Measurements from ENCODE around the gene CCDC9B.
A peak's percentile ranks its signal among the peaks of the same experiment; 100 is the strongest.

Gene CCDC9B

DNA sequence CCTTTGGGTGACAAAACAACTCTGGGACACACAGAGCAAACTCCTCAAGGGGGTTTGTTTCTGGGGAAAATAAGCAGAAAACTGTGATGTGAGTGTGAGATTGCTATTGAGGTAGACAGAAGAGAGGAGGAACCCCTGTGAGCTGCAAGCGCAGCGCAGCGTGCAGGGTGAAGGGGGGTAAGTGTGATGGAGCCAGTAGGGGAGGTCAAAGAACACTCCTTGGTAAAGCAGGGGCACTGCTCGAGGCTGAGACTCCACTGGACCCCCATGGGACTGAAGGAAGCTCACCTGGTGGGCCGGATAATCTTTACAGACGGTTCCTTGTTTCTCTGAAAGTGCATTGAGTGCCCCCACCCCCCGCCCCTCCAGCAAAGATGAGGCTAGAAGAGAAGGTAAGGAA lies 9.7 kb downstream of the CCDC9B start:
- no peak for DNase-seq (ENCODE audit: low read depth in 2 of 2)

DNA sequence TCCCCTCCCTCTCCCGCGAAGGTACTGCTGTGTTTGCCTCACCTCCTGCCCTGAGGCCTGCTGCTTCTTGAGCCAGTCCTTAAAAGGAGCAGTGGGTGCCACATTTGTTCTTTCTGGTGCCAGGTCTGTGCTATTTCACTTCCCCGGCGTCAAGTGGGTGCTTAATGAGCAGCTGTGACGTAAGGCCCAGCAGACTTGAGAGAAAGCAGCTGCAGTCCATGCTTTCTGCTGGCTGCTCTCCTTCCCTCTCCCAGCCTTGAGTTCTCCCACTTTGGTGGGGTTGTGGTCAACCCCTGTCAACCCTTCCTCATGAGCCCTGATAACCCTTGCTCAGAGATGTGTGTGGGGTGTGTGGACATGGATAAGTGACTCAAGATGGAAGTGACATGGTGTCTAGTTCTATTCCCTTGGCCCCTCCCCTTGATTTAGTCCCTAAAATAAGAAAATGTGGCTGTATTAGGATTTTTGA lies 10.3 kb downstream of the CCDC9B start:
- DNase-seq (ENCODE audit: low read depth in 2 of 2): no peak

DNA sequence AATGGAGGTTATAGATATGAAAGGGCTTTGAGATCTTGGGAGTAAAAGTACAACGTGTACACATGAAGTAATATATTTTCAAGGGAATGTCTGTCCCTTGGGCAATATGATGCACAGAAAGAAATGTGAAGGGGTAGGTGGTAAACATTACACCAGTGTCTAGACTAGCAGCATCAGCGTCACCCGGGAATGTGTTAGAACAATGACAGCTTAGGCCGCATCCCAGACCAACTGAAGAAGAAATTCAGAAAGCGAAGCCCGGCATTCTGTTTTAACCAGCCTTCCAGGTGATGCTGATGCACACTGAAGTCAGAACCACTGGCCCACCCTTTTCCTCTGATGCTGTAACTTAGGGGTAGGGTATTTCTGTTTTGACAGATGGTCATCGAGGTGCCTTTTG lies 10.9 kb downstream of the CCDC9B start:
- no peak for DNase-seq (ENCODE audit: low read depth in 2 of 2)

DNA sequence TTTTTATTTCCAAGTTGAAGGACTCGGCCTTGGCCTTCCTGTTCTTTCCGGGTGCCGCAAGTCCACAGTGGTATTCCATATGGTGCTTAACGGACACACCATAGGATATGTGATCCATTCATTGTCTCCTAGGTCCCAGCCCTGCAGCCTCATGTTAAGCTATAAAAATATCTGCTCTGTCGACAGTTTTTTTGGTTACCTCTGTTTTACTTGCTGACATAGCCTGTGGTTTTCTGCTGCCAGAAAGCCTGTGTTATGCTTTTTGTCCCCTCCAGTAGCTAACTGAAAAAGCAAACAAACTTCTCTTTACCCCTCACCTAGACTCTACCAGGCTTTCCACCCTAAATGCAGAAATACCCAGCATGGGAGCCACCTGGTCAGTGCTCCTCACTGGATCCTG lies 12.0 kb downstream of the CCDC9B start:
- DNase-seq (ENCODE audit: low read depth in 2 of 2): no peak

DNA sequence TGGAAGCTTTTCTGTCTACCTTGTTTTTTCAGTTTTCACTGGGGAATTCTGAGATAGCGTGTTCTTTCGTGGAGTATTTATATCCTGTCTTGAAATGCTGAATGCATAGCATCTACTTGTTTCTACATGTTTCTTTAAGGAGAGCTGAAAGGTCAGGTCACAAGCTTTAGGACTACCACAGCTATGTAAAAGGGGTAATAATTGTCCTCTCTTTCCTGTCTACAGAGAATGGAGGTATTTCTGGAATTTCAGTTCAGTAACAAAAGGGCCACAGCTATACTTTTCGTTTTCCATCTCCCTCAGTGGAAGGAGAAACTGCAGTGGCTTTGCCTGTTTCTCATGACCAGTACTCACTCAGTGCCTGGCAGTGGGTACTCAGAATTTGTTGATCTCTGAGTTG lies 12.6 kb downstream of the CCDC9B start:
- no peak for DNase-seq (ENCODE audit: low read depth in 2 of 2)

DNA sequence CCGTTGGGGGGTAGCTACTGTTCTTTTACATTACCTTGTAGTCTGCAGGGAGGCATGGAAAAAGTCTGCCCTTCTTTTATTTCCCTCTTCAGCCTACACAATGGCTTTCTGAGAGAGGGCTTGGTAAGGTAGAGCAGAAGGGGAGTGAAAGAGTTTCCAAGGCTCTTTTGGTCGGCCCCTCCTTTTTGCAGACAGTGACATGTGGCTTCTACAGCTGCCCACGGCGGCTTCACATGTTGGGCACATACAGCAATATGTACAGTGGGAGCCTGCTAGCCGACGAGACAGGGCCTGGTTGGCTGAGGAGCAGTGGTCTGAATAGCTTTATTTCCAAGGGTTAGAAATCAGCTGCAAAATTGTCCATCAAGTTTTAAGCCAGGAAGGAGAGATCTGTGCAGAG lies 13.3 kb downstream of the CCDC9B start:
- no peak for DNase-seq (ENCODE audit: low read depth in 2 of 2)

DNA sequence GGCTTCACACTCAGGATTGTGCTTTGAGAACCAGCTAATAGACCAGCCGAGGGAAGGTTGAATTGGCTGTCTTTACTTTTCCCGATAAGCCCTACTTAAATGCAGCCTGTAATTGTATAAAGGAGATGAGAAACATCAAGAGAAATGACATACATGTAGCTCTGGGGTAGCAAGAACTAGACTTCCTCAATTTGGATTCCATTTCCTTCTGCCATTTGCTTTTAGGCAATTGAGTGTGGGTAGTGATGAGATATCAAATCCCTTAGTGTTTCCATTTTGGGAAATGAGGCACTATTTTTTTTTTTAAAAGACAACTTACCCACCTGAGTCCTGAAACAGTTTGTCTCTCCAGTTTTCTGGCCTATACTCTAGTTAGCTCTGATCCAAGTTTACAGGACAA lies 15.0 kb downstream of the CCDC9B start:
- DNase-seq (ENCODE audit: low read depth in 2 of 2): no peak

DNA sequence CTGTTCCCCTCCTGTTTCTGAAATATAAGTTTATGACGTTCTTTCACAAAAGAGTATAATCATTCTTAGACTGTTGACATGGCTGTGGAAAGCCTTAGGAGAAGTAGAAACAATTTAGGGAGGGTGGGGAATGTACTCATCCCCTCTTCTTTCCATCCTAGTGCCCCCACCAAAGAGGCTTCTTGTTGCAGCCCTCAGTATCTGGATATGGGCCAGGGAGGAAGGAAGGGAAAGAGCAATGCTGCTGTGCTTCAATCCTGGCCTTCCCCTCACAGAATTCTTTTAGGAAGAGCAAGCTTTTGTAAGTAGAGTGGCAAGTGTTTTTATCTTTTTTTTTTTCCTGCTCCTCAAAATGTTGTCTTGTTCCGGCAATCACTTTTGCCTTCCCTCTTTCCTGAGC lies 15.6 kb downstream of the CCDC9B start:
- DNase-seq (ENCODE audit: low read depth in 2 of 2): no peak

DNA sequence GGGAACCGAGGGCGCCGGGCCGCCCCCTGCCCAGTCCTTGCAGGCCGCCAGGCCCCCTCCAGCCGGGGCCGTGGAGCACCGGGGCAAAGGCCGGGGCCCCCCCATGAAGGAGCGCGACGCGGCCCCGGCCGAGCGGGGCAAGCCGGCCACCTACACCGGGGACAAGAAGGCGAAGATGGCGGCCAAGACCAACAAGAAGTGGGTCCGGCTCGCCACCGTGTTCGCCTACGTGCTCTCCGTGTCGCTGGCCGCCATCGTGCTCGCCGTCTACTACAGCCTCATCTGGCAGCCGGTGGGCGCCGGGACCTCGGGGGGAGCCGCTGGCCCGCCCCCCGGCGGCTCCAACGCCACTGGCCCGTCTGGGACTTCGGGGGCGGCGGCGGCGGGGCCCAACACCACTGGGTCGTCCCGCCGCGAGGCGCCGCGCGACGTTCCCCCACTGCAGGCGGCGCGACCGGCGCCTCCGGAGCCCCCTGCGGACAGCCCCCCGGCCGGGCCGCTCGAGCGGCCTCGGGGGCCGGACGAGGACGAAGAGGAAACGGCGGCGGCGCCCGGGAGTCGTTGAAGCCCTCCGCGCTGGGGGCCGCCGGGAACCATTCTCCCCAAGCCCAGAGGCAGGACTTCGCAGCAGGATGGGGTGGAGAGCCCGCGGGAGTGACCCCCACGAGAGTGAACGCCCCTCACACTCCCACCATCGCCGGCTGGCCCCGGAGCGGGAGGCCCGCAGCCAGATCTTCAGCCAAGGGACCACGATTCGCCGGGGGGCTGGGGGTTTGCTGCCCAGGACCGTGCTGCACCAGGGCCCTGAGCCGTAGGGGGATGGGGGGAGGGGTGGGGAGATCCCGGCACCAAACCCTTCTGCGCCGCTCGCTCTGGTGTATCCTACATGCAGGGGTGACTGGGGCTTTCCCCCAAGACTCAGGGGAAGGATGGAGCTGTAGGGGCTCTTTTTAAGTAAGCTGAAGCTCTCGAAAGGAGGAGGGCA lies 16.5 kb downstream of the CCDC9B start:
- no peak for DNase-seq (ENCODE audit: low read depth in 2 of 2)

DNA sequence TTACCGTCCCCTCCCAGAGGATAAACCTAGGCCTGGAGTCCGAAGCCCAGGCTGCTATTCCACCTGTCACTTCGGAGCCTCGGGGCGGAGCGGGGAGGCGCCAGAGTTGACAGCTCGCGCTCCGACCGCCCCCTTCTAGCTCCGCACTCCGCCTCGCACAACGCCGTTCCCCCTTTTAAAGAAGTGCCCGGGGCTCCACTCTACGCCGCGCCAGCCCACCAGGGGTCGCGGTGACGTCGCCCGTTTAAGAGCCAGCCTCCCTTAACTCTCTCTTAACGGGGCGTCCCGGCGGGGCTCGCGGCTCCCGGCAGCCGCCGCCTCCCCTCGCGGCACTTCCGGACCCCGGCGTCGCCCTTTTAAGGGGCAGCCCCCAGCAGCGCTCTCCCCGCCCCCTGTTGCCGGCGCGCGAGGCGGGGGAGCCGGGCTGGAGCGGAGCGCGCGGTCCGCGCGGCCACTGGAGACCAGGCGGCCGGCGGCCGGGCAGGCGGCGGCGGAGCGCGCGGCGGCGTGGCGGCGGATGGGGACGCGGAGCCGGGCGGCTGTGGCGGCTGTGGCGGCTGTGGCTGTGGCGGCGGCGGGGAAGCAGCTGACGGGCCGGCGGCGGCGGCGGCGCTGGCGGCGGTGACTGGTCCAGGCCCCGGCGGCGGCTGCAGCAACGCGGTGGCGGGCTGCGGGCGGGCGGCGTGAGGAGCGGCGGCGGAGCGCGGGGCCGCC lies 17.3 kb downstream of the CCDC9B start, which contains the start of gene INAFM2:
TSS of gene INAFM2 (plus strand) at position 454 of the 714 bp plus-strand sequence. CDS start 364 bp downstream, outside the sequence.
- DNase-seq (ENCODE audit: low read depth in 2 of 2): peak; percentile 85 to 88

DNA sequence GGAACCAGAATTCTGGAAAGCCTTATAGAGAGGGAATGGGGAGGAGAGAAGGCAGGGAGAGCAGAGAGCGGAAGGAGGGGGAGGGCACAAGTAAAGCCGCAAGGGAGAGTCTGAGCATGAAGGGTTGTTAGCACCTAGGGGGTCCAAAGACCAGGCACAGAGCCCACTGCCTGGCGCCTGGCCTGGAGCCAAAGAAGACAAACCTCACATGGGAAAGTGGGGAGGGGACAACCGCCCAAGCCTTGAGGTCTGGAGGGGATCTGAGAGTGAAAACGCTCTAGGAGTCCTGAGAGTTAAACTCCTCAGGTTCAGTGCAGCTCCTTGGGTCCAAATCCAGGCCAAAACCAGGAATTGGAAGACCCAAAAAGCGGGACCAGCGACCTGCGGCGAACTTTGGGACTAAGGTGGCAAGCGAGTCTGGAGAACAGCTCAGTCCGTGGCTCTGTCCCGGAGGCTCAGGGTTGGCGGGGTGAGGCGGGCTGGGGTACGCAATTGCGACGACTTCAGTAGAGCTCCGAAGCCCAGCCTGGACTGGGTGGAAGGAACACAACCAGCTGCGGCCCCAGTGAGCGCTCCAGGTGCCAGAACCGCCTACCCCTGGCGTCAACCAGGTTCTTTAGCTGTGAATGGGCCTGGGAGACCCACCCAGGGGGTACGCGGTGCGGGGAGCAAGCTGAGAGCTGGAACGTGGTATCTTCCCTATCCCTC lies 18.1 kb downstream of the CCDC9B start:
- no peak for DNase-seq (ENCODE audit: low read depth in 2 of 2)

DNA sequence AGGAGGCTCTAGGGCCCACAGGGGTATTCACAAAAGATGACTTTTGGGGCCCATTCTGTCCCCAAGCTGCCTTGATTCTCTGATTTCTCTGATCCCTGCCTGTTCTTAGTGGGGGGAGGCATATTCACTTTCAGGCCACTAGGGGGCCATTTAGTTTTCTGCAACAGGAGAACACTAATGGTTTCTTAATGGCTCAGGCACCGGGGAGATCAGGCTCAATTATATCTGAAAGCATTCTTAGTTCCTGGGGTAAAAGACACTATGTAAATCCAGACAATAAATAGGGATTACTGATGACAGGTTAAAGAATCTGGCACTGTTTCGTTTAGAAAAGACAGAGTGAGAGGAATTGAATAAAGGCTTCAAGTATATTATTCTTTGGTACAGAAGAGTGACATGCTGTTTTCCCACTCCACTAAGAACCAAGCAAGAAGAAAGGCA lies 19.8 kb downstream of the CCDC9B start:
- no peak for DNase-seq (ENCODE audit: low read depth in 2 of 2)

DNA sequence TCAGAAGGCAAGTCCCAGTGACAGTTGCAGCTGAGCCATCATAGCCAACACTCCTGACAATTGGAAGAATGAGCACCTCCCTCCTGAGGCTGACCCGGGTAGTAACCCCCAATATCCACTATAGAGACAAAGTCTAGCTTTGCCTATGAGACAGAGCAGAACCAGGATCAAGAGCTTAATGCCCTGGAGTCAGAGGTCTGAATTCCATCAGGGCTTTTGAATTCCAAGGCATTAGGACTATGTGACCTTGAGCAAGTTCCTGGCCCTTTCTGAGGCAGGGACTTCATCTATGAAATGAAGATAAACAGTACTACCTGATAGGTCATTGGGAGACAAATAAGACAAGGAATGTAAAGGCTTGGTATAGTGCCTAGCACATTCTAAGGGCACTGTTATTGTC lies 20.3 kb downstream of the CCDC9B start:
- no peak for DNase-seq (ENCODE audit: low read depth in 2 of 2)

DNA sequence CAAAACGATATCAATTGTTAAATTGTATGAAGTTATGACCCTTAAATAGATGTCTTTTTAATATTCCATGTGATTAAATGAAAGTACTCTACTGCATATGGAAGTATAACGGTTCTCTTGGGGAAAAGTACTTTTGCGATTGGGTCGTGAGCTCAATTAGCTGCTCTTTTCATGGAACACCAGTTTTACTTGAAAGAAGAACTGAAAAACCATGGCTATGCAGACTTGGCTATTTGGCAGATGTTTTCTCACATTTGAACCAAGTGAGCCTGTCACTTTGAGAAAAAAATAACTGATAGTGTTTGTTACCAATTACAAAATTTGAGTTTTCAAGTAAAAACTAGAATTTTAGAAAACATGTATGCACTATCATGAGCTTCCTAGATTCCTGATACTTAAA lies 23.2 kb downstream of the CCDC9B start:
- no peak for DNase-seq (ENCODE audit: low read depth in 2 of 2)

DNA sequence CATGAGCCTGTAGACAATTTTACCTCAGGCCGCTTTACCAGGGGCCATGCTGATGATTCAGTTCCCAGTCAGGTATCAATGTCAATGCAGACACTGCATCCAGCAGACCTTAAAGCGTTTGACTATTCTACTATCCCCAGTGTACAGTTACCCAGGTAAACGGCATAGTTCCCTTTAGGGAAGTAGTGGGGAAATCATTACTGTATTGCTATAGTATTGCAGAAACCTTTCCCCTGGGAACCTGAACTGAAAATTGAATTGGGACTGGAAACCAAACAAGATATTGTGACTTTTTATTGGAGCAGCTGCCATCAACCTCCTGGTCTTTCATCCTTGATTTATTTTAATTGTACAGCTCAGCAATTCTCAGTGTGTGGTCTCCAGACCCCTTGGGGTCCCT lies 23.8 kb downstream of the CCDC9B start:
- no peak for DNase-seq (ENCODE audit: low read depth in 2 of 2)

DNA sequence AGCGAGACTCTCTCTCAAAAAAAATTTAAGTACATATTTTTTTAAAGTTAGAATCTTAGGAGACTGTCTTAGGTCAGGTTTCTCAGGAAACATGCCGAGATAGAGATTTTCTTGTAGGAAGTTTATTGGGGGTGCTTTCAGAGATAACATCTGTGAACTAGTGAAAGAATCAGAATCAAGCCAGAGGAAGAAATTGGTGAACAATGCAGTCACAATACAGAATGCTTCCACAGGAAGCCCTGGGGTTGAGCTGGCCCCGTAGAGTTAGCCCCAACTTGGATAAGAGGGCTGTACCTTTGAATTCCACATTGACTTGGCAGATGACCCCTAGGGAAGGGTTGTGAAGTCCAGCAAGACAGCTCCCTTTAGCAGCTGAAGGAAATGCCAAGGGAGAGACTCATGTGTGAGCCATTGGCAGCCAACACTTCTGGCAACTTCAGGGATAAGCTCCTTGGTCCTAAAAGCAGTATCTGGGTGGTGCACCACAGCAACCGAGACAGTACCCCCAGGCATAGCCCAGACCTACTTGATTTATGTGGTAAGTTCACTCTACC lies 25.9 kb downstream of the CCDC9B start:
- DNase-seq (ENCODE audit: low read depth in 2 of 2): no peak

DNA sequence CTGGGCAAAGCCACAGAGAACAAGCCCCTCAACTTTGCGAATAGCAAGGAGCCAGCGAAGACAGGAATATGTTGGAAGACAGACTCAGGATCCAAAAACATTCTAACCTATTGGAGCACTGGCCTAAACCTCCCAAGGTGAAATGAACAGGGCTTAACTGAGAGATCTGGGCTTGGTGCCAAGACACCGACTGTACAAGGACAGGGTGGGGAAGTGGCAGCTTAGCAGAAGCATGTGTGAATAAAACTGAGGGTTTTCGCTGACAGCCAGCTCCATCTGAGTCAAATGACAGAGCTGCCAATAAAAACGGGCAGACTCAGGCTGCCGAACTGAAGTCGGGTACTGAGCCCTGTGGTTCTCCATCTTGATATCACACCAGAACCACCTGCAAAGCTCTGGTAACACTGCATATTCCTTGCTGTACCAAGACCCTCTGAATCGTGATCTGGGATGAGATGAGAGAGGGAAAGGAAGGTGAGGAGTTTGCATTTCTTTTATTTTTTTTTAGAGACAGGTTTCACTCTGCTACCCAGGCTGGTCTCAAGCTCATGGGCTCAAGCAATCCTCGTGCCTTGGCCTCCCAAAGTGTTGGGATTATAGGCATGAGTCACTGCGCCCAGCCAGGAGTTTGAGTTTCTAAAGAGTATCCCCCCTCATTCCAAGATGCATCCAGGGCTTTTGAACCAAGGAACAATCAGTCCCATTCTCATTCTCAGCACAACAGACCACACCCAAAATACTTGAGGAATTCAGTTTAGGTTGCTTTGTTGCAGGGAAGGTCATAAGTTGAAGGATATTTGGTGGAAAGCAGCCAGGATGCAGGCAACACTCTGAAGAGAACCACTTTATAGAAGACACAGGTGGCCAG lies 27.0 kb downstream of the CCDC9B start:
- DNase-seq (ENCODE audit: low read depth in 2 of 2): no peak

DNA sequence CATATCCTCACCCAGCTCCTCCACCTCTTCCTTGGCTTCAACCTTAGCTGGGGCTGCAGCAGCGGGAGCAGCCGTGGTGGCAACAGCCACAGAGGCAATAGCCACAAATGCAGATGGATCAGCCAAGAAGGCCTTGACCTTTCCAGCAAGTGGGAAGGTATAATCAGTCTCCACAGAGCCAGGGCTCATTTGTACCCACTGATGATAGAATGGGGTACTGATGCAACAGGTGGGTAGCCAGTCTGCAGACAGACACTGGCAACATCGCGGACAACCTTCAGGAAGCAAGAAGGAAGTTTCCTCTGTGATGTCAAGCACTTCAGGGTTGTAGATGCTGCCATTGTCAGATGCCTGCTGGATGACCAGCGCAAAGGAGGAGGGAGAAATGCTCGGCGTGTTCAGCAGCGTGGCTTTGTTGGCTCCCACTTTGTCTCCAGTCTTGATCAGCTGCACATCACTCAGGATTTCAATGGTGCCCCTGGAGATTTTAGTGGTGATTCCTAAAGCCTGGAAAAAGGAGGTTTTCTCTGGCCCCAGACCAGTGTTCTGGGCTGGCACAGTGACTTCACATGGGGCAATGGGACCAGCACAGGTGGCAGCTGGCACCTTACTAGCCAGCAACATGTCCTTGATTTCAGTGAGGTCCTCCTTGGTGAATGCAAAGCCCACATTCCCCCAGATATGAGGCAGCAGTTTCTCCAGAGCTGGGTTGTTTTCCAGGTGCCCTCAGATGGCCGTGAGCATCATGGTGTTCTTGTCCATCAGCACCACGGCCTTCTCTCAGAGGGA lies 28.2 kb downstream of the CCDC9B start:
- DNase-seq (ENCODE audit: low read depth in 2 of 2): no peak

DNA sequence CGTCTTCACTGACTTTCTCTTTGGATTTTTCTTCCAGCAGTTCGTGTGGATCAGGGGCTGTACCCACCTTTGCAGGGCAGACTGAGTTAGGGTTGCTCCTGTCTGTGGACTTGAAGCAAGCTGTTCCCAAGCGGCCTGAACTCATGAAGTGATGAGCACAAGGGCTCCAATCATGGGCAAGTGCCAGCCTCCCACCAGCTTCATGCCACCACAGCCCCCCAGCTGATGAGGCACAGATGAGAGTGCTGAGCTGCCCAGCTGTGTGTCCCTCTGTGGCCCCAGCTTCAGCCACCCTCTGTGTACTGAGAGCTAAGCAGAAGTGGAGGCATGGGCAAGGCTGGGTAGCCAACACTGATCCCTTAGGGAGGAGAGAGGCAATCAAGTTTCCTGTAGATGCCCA lies 29.7 kb downstream of the CCDC9B start:
- DNase-seq (ENCODE audit: low read depth in 2 of 2): no peak
